T-helper 22 cell (primary cell): Measurements from ENCODE around the gene MEN1.
"Not testable (repeated sequence)": the region's sequence is repeated elsewhere in the genome, so short reads cannot be mapped to it uniquely, and the experiment has no call there.

Source experiments
- DNase-seq: peaks from one replicate; pipeline ENCODE4 v3.0.0-alpha.2; 2020; ENCODE audit warnings: low read depth

MEN1 gene

GRCh38 chr11:64845776-64846129, 35.4 kb upstream of the MEN1 start:
- not testable (repeated sequence) for DNase-seq

- no peak for DNase-seq
These were observed 34.9 kb upstream of the MEN1 start for GRCh38 chr11:64845129-64845775.

GRCh38 chr11:64844330-64845128, 34.2 kb upstream of the MEN1 start, which contains the start of gene CDC42BPG:
Gene CDC42BPG (minus strand): TSS chr11:64844653. CDS start chr11:64844569, 84 bp downstream.
- peak; percentile 68 for DNase-seq

GRCh38 chr11:64843686-64844329, 33.5 kb upstream of the MEN1 start:
- no peak for DNase-seq

GRCh38 chr11:64842851-64843685, 32.7 kb upstream of the MEN1 start:
- no peak for DNase-seq

- no peak for DNase-seq
These were observed 32.0 kb upstream of the MEN1 start for GRCh38 chr11:64842366-64842759.

GRCh38 chr11:64841592-64842365, 31.4 kb upstream of the MEN1 start:
- no peak for DNase-seq

GRCh38 chr11:64839887-64840782, 29.8 kb upstream of the MEN1 start:
- DNase-seq: no peak

GRCh38 chr11:64839335-64839734, 29.0 kb upstream of the MEN1 start:
- no peak for DNase-seq

- DNase-seq: no peak
These were observed 28.4 kb upstream of the MEN1 start for GRCh38 chr11:64838600-64839334.

GRCh38 chr11:64837887-64838351, 27.6 kb upstream of the MEN1 start:
- no peak for DNase-seq

- DNase-seq: no peak
These were observed 26.2 kb upstream of the MEN1 start for GRCh38 chr11:64836448-64837072.

- DNase-seq: no peak
These were observed 25.5 kb upstream of the MEN1 start for GRCh38 chr11:64835616-64836447.

- no peak for DNase-seq
These were observed 24.6 kb upstream of the MEN1 start for GRCh38 chr11:64834723-64835615.

- DNase-seq: no peak
These were observed 23.8 kb upstream of the MEN1 start for GRCh38 chr11:64834031-64834722.

- DNase-seq: no peak
These were observed 23.2 kb upstream of the MEN1 start for GRCh38 chr11:64833509-64833908.

GRCh38 chr11:64833198-64833502, 22.8 kb upstream of the MEN1 start:
- no peak for DNase-seq
